ACHN (cell line): ENCODE results near the gene ENOX1.
A peak's percentile ranks its signal among the peaks of the same experiment; 100 is the strongest.

Experiments used
- DNase-seq: peaks from one replicate; pipeline ENCODE4 v3.0.0-alpha.2; 2015
- in situ Hi-C: cut with HindIII; loops from 2 replicates; pipeline ENCODE4 v1.10.0; 2017; ENCODE audit warnings: low sequenced_read_pairs, low pct_ligation_motif_present, low pct_unique_long_range_greater_than_20kb

Gene ENOX1

GRCh38 chr13:43688227-43688907 lies 98.4 kb downstream of the ENOX1 start:
- in situ Hi-C loops: no loop called here

GRCh38 chr13:43687038-43687437 lies 99.7 kb downstream of the ENOX1 start:
- in situ Hi-C loops: no loop called here

More at GRCh38 chr13:43688227-43688907, 98.4 kb downstream of the ENOX1 start:
- no peak for DNase-seq

GRCh38 chr13:43686557-43686956 lies 100.2 kb downstream of the ENOX1 start:
- in situ Hi-C loops: no loop called here
- DNase-seq: peak; percentile 2

More at GRCh38 chr13:43687038-43687437, 99.7 kb downstream of the ENOX1 start:
- DNase-seq: no peak

DNA sequence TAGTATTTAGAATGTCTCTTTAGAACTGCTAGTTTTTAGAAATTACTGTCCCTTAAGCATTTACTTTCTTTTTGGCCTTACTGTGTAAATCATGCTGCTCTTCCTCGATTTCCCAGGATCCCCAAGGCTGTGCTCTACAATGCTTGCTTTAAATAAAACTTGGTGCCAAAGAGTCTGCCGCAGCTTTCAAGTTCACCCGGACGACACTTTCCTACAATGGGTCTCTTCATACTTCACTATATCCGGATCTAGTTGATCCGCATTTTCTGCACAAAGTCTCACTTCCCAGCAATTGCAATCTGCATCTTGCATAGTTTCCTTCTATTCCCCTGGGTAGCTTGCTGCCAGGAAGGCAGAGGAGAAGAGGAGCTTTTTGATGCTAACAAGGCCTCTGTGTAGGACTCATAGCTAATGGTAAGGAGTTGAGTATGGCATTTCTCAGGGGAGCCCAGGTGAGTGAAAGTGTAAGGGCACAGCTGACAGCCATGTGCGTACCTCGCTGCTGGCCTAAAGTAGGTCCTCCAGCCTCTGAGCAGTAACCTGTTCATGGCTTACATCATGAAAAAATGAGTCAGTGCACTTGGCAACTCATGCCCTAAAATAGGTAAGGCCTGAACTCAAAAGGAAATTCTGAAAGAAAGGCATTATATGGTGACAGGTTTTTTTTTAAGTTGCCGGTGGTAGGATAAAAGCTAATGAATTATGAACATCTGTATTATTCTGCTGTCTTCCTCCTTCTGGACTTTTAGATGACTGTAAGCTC lies 101.6 kb downstream of the ENOX1 start:
- DNase-seq: no peak
- in situ Hi-C loops: no loop called here

- in situ Hi-C loops: no loop called here
- no peak for DNase-seq
These were observed 104.1 kb downstream of the ENOX1 start for GRCh38 chr13:43682701-43683100.

DNA sequence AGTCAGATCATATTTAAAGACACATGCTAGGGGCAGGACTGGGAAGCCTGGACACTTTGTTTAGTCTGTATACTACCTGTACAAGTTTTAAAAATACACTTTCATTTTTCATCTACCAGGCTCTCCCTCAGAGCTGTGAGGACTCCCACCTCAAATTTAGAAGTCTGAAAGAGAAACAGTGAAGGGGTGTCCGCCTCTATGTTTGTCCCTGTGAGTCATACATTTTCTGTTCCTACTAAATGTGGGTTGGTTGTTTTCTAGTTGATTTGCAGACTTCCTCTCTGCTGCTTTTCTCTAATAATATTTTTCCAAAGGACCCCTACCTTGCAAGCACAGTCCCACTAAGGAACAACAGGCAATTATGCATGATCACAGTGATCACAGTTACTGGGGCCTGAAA lies 110.5 kb downstream of the ENOX1 start:
- in situ Hi-C loops: no loop called here
- DNase-seq: no peak

DNA sequence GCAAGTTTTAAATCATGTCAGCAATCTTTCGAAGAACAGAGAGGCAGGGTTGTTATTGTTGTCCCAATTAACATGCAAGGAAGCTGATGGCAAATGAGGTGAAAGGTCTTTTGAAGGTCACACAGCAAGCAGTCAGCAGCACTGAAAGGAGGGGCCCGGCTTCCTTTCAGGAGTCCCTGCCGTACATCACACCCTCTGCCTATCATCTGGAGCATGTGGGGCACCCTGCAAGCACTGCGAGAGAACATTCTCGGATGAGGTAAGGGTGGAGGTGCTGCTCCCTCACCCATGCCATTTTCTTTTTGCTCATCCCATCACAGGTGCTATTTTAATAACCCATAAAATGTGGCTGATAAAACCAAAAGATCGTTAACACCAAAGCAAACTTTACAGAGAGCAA lies 111.2 kb downstream of the ENOX1 start:
- DNase-seq: no peak
- in situ Hi-C loops: no loop called here

- DNase-seq: no peak
- in situ Hi-C loops: no loop called here
These were observed 116.8 kb downstream of the ENOX1 start for GRCh38 chr13:43669964-43670363.

- DNase-seq: no peak
- in situ Hi-C loops: no loop called here
These were observed 117.7 kb downstream of the ENOX1 start for GRCh38 chr13:43669101-43669500.

GRCh38 chr13:43666403-43666802 lies 120.4 kb downstream of the ENOX1 start:
- in situ Hi-C loops: no loop called here
- no peak for DNase-seq

- in situ Hi-C loops: no loop called here
- DNase-seq: no peak
These were observed 121.4 kb downstream of the ENOX1 start for GRCh38 chr13:43665388-43665787.

DNA sequence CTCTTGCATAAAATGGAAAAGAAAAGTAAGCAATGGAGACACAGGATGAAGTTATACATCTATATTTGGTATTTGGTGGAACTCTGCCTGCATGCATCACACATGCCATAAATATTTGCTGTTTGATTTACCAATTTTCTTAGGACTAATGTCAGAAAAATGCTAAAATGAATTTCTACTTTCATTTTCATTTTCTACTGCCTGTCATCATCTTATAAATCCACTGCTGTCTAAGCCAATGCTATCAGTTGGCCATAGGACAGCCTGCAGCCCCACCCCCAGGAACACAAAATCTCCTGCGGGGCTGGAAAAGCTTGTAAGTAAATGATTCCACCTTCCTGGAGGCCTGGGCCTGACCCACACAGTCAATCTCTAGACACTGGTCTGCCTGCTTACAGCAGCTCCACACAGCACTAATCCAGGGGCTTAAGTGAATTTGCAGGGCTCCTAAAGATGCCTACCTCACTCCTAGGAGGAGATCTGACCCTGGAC lies 122.0 kb downstream of the ENOX1 start:
- peak; percentile 55 for DNase-seq
- in situ Hi-C loops: no loop called here

- DNase-seq: no peak
These were observed 123.2 kb downstream of the ENOX1 start for GRCh38 chr13:43663474-43664090.

DNA sequence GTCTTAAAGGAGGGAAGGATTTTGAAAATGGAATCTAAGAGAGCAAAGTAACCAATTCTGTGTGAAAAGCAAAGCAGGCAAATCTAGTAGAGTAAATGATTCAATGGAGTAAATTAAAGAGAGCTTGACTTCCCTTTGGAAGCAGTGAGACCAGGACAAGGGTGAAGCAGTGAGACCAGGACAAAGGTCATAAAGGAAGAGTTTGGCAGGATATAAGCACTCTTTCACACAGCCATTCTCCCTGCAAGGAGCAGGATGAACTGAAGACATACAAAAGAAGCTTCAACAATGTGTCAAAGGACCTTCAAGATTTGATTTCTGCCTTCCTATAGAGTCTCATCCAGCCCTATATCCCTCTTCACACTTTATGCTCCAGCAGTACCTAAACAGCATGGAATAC lies 123.8 kb downstream of the ENOX1 start:
- DNase-seq: no peak
- in situ Hi-C loops: no loop called here

More at GRCh38 chr13:43663474-43664090, 123.2 kb downstream of the ENOX1 start:
- in situ Hi-C loops: no loop called here

DNA sequence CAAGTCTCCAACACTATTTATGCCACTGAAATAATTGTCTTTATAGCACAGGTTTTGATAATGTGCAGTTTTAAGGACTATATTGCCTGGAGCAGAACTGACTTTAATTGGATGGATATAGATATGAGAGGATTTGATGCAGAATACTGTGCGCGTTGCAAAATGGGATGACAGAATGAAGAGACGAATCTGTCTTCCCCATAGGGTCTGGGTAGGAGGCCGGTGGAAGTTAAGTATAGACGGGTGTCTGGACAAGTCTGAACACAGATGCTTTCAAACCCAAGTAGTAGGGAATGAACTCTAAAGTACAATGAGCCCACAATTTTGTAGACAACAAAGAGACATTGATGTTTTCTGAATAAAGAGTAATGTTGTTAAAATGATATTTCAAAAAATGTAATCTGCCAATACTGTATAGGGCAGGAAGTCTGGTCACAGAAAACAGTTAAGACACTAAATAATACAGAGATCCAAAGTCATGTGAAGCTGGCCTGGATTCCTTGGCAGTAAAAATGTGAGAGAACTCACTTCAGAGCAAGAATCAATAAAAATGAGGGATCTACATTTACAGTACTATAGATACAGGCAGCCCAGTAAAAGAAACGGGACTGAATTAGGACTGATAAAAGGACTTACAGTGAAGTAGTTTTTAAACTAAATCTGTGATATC lies 125.5 kb downstream of the ENOX1 start:
- in situ Hi-C loops: no loop called here
- no peak for DNase-seq

DNA sequence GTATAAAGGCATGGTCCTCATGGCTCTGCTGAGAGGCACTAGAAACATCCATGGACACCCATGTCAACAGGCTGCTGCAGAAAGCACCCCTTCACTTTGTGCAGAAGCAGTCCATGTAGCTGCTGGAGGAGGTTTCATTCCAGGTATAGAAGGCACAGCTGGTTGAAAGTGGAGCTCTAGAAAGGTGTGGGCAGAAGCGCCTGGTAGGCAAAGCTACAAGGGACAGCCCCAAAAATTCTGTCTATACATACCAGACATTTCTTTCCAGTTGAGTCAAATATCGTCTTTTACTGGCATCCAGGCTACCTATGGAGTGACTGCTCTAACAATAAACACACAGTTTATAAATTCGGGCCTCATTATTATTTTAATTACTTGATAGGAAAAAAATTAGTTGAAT lies 129.3 kb downstream of the ENOX1 start:
- no peak for DNase-seq
- in situ Hi-C loops: no loop called here

- no peak for DNase-seq
- in situ Hi-C loops: no loop called here
These were observed 132.8 kb downstream of the ENOX1 start for GRCh38 chr13:43653980-43654379.

DNA sequence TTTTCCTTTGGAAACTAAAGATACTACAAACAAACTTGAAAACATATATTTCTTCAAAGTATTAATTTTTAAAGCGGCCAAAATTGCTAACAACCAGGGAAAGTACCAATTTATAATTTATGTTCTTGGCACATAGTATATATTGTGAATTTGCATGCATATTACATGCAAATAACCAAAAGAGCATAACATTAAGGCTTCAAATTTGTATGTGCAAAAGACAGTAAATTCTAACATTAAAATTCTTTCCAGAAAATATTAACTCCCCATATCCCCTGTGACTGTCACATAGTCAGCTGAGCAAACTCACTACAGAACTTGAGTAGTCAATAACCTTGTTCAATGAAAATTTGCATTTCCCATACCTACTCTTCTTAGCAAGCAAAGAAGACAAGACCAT lies 133.4 kb downstream of the ENOX1 start:
- no peak for DNase-seq
- in situ Hi-C loops: no loop called here

GRCh38 chr13:43652760-43653159 lies 134.0 kb downstream of the ENOX1 start:
- in situ Hi-C loops: no loop called here

More at GRCh38 chr13:43652760-43653159, 134.0 kb downstream of the ENOX1 start:
- DNase-seq: no peak
